ENCODE data around the gene HCN1. TPM values are rescaled to one million over a fixed set of nuclear protein-coding genes. Genes with fewer than 3 reads are reported as not detected.

HCN1 gene
- total and polyA plus RNA-seq, 3 donors from 2014 or later = 0.20 to 1.7 (median 1.4) TPM

DNA sequence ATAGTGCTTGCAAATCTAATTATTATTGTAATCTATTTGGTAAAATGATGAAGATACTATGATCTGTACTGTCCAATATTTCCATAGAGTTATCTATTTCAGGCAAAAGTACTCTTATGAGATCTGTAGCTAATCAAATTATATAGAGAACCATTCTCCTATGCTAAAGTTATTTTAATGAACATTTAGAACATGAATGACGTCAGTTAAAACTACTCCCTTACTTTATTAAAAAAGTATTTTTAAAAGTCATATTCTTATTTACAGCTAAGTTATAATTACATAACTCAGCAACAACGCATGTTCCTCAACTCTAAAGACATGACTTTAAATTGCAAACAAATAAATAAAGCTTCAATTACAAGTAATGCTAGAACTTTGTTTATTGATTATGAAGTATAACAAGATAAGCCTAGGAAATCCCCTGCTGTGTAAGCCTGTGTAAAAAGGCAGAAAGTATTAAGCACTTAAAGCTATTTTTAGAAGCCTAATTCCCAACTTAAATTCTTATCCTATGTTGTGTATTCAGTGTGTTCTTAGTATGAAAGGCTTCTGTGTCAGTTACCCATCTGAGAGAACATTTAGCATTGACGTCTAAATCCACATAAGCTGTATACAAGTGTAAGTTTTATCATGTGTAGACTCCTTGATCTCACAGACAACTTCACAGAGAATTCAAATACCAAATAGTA is 285.7 kb downstream of the HCN1 start:
- no peak for TF ChIP-seq POLR2A (IDR thresholded peaks at IDR 0.05)
- TF ChIP-seq CTCF (IDR thresholded peaks at IDR 0.05) = no peak
- Histone ChIP-seq H3K27me3 (no peaks in the 10 kb centered on the region), H3K4me1 (no peaks in the 10 kb centered on the region), H3K4me3 (no peak overlapping the region), H3K9me3 (no peaks in the 10 kb centered on the region), H3K27ac (no peak overlapping the region), H3K36me3 (ENCODE audit: low read depth, missing control alignments) (no peaks in the 10 kb centered on the region)
- DNase-seq = no peak
- 77 to 85% methylated on average over 3 of the region's 3 CpGs for WGBS, 2 donors
- intact Hi-C loops (cut with DNase I; ENCODE audit: low total_unique reads) = no loop called here

- H3K36me3 ChIP-seq (ENCODE audit: low read depth, missing control alignments) = no peaks in the 10 kb centered on the region
- H3K9me3 ChIP-seq = no peaks in the 10 kb centered on the region
- H3K27me3 ChIP-seq = no peaks in the 10 kb centered on the region
- intact Hi-C loops (cut with DNase I; ENCODE audit: low total_unique reads) = no loop called here
- 87 to 89% methylated on average over 2 of the region's 2 CpGs for WGBS, 2 donors
- DNase-seq = no peak
- H3K4me1 ChIP-seq = no peaks in the 10 kb centered on the region
- H3K4me3 ChIP-seq = no peak overlapping the region
- no peak overlapping the region for H3K27ac ChIP-seq
- no peak for TF ChIP-seq POLR2A (IDR thresholded peaks at IDR 0.05)
- TF ChIP-seq CTCF (IDR thresholded peaks at IDR 0.05) = no peak
Observed at GRCh38 chr5:45408067-45408466, 288.1 kb downstream of the HCN1 start.

GRCh38 chr5:45402804-45403455 is 293.2 kb downstream of the HCN1 start:
- WGBS, 2 donors = 90 to 96% methylated on average over 1 of the region's 1 CpG
- Histone ChIP-seq H3K36me3 (ENCODE audit: low read depth, missing control alignments) (no peaks in the 10 kb centered on the region), H3K27ac (no peak overlapping the region), H3K9me3 (no peaks in the 10 kb centered on the region), H3K4me3 (no peak overlapping the region), H3K27me3 (no peaks in the 10 kb centered on the region), H3K4me1 (no peaks in the 10 kb centered on the region)
- no peak for TF ChIP-seq POLR2A (IDR thresholded peaks at IDR 0.05)
- TF ChIP-seq CTCF (IDR thresholded peaks at IDR 0.05) = no peak
- DNase-seq = no peak
- intact Hi-C loops (cut with DNase I; ENCODE audit: low total_unique reads) = no loop called here

DNA sequence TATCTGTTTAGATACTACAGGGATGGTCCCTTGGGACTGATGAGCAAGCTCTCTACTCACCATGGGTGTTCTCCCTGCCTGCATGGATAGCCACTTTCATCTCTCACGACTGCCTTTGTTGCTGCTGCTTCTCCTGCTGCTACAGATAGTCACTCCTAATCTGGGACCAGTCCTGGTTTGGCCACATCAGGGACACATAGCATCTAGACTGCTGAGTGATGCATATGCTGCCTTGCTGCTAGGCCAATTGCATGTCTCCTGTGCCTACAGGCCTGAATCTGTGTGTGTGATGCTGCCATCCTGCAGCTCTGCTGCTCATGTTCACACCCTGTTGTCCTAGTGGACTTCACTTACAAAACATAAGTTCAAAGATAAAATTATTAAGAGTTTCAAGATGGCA is 297.1 kb downstream of the HCN1 start:
- intact Hi-C loops (cut with DNase I; ENCODE audit: low total_unique reads) = no loop called here
- Histone ChIP-seq H3K4me1 (no peaks in the 10 kb centered on the region), H3K9me3 (no peaks in the 10 kb centered on the region), H3K36me3 (ENCODE audit: low read depth, missing control alignments) (no peaks in the 10 kb centered on the region), H3K27me3 (no peaks in the 10 kb centered on the region), H3K4me3 (no peak overlapping the region), H3K27ac (no peak overlapping the region)
- 47 to 54% methylated on average over 1 of the region's 1 CpG for WGBS, 2 donors
- no peak for DNase-seq
- TF ChIP-seq POLR2A (IDR thresholded peaks at IDR 0.05) (no peak), CTCF (IDR thresholded peaks at IDR 0.05) (no peak)
